A673 (cell line): Measurements from ENCODE around the gene IL1R1. TPM values are rescaled to one million over a fixed set of nuclear protein-coding genes. Genes with fewer than 3 reads are reported as not detected.

Experiments
- BruUV-seq: library from RNA; stranded (reverse); fragments of 400-500 nt; replicated peaks from 2 replicates; lab custom pipeline; 2021; lab: Mats Ljungman, UMichigan
- CTCF ChIA-PET: fragments of 300-600 bp; sonication (Branson Sonifier 250); formaldehyde crosslinking; loops from one replicate; lab custom pipeline; 2022; ENCODE audit warnings: antibody characterized with exemption; lab: Charles Lee
- POLR2A ChIA-PET: fragments of 300-600 bp; sonication (Branson Sonifier 250); formaldehyde crosslinking; loops from one replicate; lab custom pipeline; 2022; ENCODE audit warnings: antibody characterized with exemption; ENCODE audit not compliant: low non-redundant PET; lab: Charles Lee
- DNase-seq: peaks from one replicate; pipeline ENCODE4 v3.0.0-alpha.2; 2015; ENCODE audit warnings: low spot score
- H3K27ac ChIP-seq: fragments of 200-600 bp; sonication (generic); 2 replicates; pipeline ENCODE4 v1.5.1; 2016; ENCODE audit warnings: mixed run types, low read depth, mild to moderate bottlenecking, mixed read lengths, antibody characterized with exemption, low read length; ENCODE audit not compliant: poor library complexity, severe bottlenecking
- H3K27me3 ChIP-seq: fragments of 200-600 bp; sonication (generic); replicated peaks from 2 replicates; pipeline ENCODE4 v1.6.1; 2017; ENCODE audit warnings: mixed run types, low read depth, mild to moderate bottlenecking, mixed read lengths, antibody characterized with exemption, low read length; ENCODE audit not compliant: insufficient read depth, poor library complexity
- H3K36me3 ChIP-seq: fragments of 200-600 bp; sonication (generic); 2 replicates; pipeline ENCODE4 v1.6.1; 2016; ENCODE audit warnings: mixed run types, mild to moderate bottlenecking, mixed read lengths, antibody characterized with exemption, low read length; ENCODE audit not compliant: insufficient read depth, poor library complexity, severe bottlenecking
- H3K4me1 ChIP-seq: fragments of 200-600 bp; sonication (generic); 2 replicates; pipeline ENCODE4 v1.6.1; 2017; ENCODE audit warnings: mixed run types, mild to moderate bottlenecking, mixed read lengths, antibody characterized with exemption, low read length; ENCODE audit not compliant: insufficient read depth, poor library complexity, severe bottlenecking
- H3K4me3 ChIP-seq: fragments of 200-600 bp; sonication (generic); 2 replicates; pipeline ENCODE4 v1.5.1; 2016; ENCODE audit warnings: low read depth, mixed run types, mild to moderate bottlenecking, mixed read lengths, low read length; ENCODE audit not compliant: poor library complexity, severe bottlenecking
- H3K9me3 ChIP-seq: fragments of 200-600 bp; sonication (generic); 2 replicates; pipeline ENCODE4 v1.6.1; 2016; ENCODE audit warnings: mixed run types, low read depth, mild to moderate bottlenecking, mixed read lengths, antibody characterized with exemption, low read length; ENCODE audit not compliant: poor library complexity, severe bottlenecking
- CTCF ChIP-seq: fragments of 300-800, 200-600 bp; sonication (generic); conservative IDR thresholded peaks from 2 replicates; pipeline ENCODE4 v1.5.1; 2017; ENCODE audit warnings: low read depth, mild to moderate bottlenecking, antibody characterized with exemption, low read length, moderate library complexity, mixed read lengths
- EZH2 ChIP-seq: fragments of 200-600 bp; sonication (generic); IDR thresholded peaks from 2 replicates; pipeline ENCODE4 v1.6.1; 2017; ENCODE audit warnings: borderline replicate concordance, low read depth, mild to moderate bottlenecking, mixed read lengths, antibody characterized with exemption, low read length; ENCODE audit not compliant: poor library complexity, severe bottlenecking
- intact Hi-C: fragments of 100-400 bp; cut with micrococcal nuclease; formaldehyde crosslinking; loops from one replicate; pipeline ENCODE4 v1.10.0; 2022; ENCODE audit not compliant: unreplicated experiment
- total RNA-seq: library from RNA; stranded (reverse); gene quantifications from 2 replicates; pipeline ENCODE4 v1.2.3, GENCODE V29; 2021

Gene IL1R1
- total RNA-seq, 1 experiment from 2014 or later: 0.45 TPM

- BruUV-seq: no TSS peak
- Histone ChIP-seq H3K9me3 (no peaks in the 10 kb centered on the region), H3K27me3 (peaks cover 6% of the 10 kb centered on the region), H3K27ac (no peak overlapping the region), H3K4me3 (no peak overlapping the region), H3K36me3 (no peaks in the 10 kb centered on the region), H3K4me1 (no peaks in the 10 kb centered on the region)
- intact Hi-C loops: no loop called here
- CTCF ChIA-PET: interaction anchor here (0.6 kb wide), 1 partner anchor 15 kb away, joined by 3 read pairs; no protein-coding TSS in a partner anchor
- POLR2A ChIA-PET: no interaction called here
- DNase-seq: no peak
- TF ChIP-seq EZH2: no peak
- no peak for TF ChIP-seq CTCF
These were observed 29.4 kb downstream of the IL1R1 start for GRCh38 chr2:102171946-102172345.

GRCh38 chr2:102172745-102173144 is 30.2 kb downstream of the IL1R1 start:
- no peaks in the 10 kb centered on the region for H3K4me1 ChIP-seq
- H3K27me3 ChIP-seq: peaks cover 6% of the 10 kb centered on the region
- TF ChIP-seq CTCF: no peak
- TF ChIP-seq EZH2: no peak
- no TSS peak for BruUV-seq
- intact Hi-C loops: no loop called here
- ChIA-PET CTCF (no interaction called here), POLR2A (no interaction called here)
- no peak overlapping the region for H3K27ac ChIP-seq
- H3K4me3 ChIP-seq: no peak overlapping the region
- no peak for DNase-seq
- H3K9me3 ChIP-seq: no peaks in the 10 kb centered on the region
- H3K36me3 ChIP-seq: no peaks in the 10 kb centered on the region

GRCh38 chr2:102176172-102176571 is 33.6 kb downstream of the IL1R1 start:
- no peaks in the 10 kb centered on the region for H3K4me1 ChIP-seq
- intact Hi-C loops: no loop called here
- no TSS peak for BruUV-seq
- H3K27ac ChIP-seq: no peak overlapping the region
- H3K9me3 ChIP-seq: no peaks in the 10 kb centered on the region
- TF ChIP-seq CTCF (no peak), EZH2 (no peak)
- CTCF ChIA-PET: no interaction called here
- H3K27me3 ChIP-seq: peaks cover 25% of the 10 kb centered on the region
- no peaks in the 10 kb centered on the region for H3K36me3 ChIP-seq
- POLR2A ChIA-PET: no interaction called here
- DNase-seq: no peak
- no peak overlapping the region for H3K4me3 ChIP-seq
